Left lung (tissue), 10 donors: ENCODE results near the gene CRYGN. TPM values are rescaled to one million over a fixed set of nuclear protein-coding genes. Genes with fewer than 3 reads are reported as not detected.

Experiments
- ATAC-seq: fragments of 200-7000 bp; cut with Tn5 transposase; one replicate; pipeline ENCODE4 v1.9.1; 2020; ENCODE audit warnings: moderate library complexity
- DNase-seq, 4 donors: peaks; one replicate each; pipeline ENCODE4 v3.0.0-alpha.2; 2013 to 2020
- H3K27ac ChIP-seq, 2 donors: fragments of 200-600 bp; sonication (generic) in 1 of 2; one replicate each; pipeline versions ENCODE4 v1.5.0 to v1.8.0; 2020 to 2021
- H3K27me3 ChIP-seq, 2 donors: fragments of 200-600 bp; sonication (generic) in 1 of 2; one replicate each; pipeline versions ENCODE4 v1.5.0 to v1.8.0; 2020 to 2021
- H3K36me3 ChIP-seq, 2 donors: fragments of 200-600 bp; sonication (generic) in 1 of 2; one replicate each; pipeline versions ENCODE4 v1.5.0 to v1.8.0; 2020 to 2021
- H3K4me1 ChIP-seq, 2 donors: fragments of 200-600 bp; one replicate each; pipeline ENCODE4 v1.8.0; 2021
- H3K4me3 ChIP-seq, 2 donors: fragments of 200-600 bp; sonication (generic) in 1 of 2; one replicate each; pipeline versions ENCODE4 v1.5.0 to v1.8.0; 2020 to 2021; ENCODE audit warnings: mild to moderate bottlenecking in 1 of 2
- H3K9me3 ChIP-seq, 2 donors: fragments of 200-600 bp; sonication (generic) in 1 of 2; one replicate each; pipeline versions ENCODE4 v1.5.0 to v1.8.0; 2020 to 2021
- intact Hi-C, 2 donors: fragments of 100-400 bp; cut with DNase I; formaldehyde crosslinking; loops; one replicate each; pipeline versions ENCODE4 v1.11.2 to v1.14.2; 2022
- polyA plus RNA-seq, 6 donors: library from polyadenylated mRNA; unstranded; fragments of 120-200 nt; gene quantifications; one replicate each; pipeline ENCODE4 v1.2.1, GENCODE V29; 2013; ENCODE audit not compliant: insufficient read length in 6 of 6
- total RNA-seq, 2 donors: library from RNA; stranded (reverse); fragmentation: NEBNext Ultra II Directional; extraction: Animal tissue kit (Norgen Biotek cat#: 25700); gene quantifications; one replicate each; pipeline ENCODE4 v1.2.1, GENCODE V29; 2021
- TF ChIP-seq, protein P1 (sequence below), 2 donors: fragments of 200-600 bp; sonication (generic) in 1 of 2; IDR thresholded peaks; one replicate each; pipeline versions ENCODE4 v1.5.0 to v1.8.0; 2021; ENCODE audit warnings: antibody characterized with exemption in 2 of 2
- donor health status: DM: no; HTN: yes; CAD: no.
- donor health status: DM: no; HTN: no; CAD: no.

The CRYGN gene
- total and polyA plus RNA-seq, 8 donors, result 0.34 to 0.75 (median 0.56) TPM; not detected in 2

DNA sequence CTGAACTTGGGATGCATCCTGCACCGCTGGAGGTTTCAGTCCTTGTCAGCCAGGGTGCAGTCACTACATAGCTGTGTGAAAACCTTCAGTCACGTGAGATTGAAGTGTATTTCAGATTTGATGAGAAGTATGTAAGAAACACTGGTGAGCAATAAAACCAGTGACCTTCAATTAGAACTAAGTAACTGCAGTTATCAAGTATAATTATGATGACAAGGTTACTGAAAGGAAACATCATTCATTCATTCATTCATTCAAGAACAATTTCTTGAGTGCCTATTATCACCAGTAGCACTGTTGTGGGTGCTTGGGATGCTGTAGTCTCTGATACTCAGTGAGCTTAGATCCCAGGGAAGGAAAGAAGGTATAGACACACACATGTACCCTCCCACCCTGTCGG, 46.1 kb upstream of the CRYGN start:
- no peak for DNase-seq
- no peak overlapping the region for H3K27ac ChIP-seq
- intact Hi-C loops, result no loop called here
- peaks cover 12 to 27% of the 10 kb centered on the region in 2 donors for H3K4me1 ChIP-seq
- H3K27me3 ChIP-seq, result no peaks in the 10 kb centered on the region
- no peak for ATAC-seq
- no peak overlapping the region for H3K4me3 ChIP-seq
- no peaks in the 10 kb centered on the region for H3K9me3 ChIP-seq
- TF ChIP-seq, protein P1, sequence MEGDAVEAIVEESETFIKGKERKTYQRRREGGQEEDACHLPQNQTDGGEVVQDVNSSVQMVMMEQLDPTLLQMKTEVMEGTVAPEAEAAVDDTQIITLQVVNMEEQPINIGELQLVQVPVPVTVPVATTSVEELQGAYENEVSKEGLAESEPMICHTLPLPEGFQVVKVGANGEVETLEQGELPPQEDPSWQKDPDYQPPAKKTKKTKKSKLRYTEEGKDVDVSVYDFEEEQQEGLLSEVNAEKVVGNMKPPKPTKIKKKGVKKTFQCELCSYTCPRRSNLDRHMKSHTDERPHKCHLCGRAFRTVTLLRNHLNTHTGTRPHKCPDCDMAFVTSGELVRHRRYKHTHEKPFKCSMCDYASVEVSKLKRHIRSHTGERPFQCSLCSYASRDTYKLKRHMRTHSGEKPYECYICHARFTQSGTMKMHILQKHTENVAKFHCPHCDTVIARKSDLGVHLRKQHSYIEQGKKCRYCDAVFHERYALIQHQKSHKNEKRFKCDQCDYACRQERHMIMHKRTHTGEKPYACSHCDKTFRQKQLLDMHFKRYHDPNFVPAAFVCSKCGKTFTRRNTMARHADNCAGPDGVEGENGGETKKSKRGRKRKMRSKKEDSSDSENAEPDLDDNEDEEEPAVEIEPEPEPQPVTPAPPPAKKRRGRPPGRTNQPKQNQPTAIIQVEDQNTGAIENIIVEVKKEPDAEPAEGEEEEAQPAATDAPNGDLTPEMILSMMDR (IDR thresholded peaks at IDR 0.05), result no peak
- peaks cover 0 to 72% of the 10 kb centered on the region in 2 donors for H3K36me3 ChIP-seq

DNA sequence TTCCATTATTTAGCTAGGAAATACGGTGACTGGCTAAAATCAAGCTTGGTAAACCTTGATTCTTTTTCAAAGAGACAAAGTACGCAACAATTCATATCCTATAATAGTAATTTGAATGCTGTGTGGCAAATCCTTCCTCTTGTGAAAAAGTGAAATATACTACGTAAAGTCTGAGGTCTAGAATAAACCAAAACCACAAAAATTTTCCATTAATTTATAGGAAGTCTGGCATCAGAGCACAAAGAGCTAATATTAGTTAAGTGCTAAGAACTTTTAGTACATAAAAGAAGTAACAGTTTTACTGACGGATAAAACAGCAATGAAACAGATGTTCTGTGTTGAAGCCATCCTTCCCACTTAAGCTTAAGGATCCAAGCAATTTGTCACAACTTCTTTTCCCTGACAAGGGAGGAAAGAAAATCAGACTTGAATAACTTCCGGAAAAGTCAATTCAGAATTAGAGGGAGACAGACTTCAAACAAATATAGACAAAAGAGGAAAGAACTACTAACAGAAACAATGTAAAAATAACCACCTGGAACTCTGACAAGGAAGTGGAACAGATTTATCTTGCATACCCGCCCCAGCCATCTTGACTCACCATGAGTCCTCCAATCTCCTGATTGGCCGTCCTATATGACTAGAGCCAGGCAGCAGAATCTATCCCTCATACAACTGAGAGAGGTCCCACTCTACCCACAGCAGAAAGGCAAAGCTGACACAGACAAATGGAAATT, 45.2 kb upstream of the CRYGN start:
- H3K27ac ChIP-seq, result peak overlapping the region in 1 of 2 donors; percentile 19
- no peaks in the 10 kb centered on the region for H3K9me3 ChIP-seq

DNA sequence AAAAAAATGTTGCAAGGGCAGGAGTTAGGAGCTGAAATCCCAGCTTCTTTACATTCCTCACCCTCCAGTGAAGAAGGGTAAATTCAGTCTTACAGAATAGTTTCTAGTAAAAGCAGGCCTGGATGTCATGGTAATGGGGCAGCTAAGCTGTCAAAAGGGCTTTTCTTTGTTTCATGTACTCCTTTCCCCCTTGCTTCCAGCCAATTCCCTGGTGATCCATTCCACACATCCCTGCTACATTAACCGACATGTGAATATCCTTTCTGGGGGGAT, 43.7 kb upstream of the CRYGN start:
- TF ChIP-seq, protein P1 (IDR thresholded peaks at IDR 0.05), result no peak
- intact Hi-C loops, result no loop called here

More for the DNA sequence above, 45.2 kb upstream of the CRYGN start:
- TF ChIP-seq, protein P1 (IDR thresholded peaks at IDR 0.05), result no peak
- peaks cover 12 to 22% of the 10 kb centered on the region in 2 donors for H3K4me1 ChIP-seq
- no peaks in the 10 kb centered on the region for H3K27me3 ChIP-seq
- intact Hi-C loops, result no loop called here
- no peak overlapping the region for H3K4me3 ChIP-seq
- DNase-seq (no peak), ATAC-seq (peak; percentile 59)
- H3K36me3 ChIP-seq, result peaks cover 0 to 65% of the 10 kb centered on the region in 2 donors

DNA sequence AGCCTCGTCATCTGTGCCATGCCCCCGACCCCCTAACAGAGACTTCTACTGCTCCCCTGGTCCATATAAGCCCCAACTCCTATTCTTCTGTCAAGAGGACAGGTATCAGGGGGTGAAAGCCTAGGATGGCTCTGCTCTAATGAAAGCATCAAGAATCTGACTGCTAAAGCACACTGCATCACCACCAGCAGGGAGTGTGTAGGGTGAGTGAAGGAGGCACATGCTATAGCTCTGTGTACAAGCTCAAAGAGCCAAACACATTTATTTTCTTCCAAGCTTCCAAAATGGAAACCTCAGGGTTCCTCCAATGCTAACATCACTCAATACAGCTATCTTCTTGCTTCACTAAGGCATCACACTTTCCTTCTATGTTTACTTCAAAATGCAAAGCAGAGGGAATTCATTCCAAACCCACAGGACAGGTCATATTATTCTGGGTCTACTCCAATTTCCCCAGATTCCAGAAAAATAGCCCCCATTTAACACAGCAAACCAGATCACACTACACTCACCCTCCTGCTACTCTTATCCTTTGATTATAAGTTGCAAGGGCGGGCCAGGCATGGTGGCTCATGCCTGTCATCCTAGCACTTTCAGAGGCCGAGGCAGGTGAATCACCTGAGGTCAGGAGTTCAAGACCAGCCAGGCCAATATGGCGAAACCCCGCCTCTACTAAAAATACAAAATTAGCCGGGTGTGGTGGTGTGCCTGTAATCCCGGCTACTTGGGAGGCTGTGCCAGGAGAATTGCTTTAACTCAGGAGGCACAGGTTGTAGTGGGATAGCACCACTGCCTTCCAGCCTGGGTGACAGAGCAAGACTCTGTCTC, 43.2 kb upstream of the CRYGN start:
- Histone ChIP-seq H3K9me3 (no peaks in the 10 kb centered on the region), H3K27ac (no peak overlapping the region), H3K36me3 (peaks cover 0 to 50% of the 10 kb centered on the region in 2 donors), H3K4me3 (no peak overlapping the region), H3K4me1 (peaks cover 12 to 16% of the 10 kb centered on the region in 2 donors), H3K27me3 (no peaks in the 10 kb centered on the region)
- TF ChIP-seq, protein P1 (IDR thresholded peaks at IDR 0.05), result no peak
- intact Hi-C loops, result no loop called here
- DNase-seq, result no peak
- no peak for ATAC-seq

More for the DNA sequence above, 43.7 kb upstream of the CRYGN start:
- Histone ChIP-seq H3K4me1 (peaks cover 12 to 17% of the 10 kb centered on the region in 2 donors), H3K27ac (no peak overlapping the region), H3K36me3 (peaks cover 0 to 54% of the 10 kb centered on the region in 2 donors), H3K4me3 (no peak overlapping the region), H3K9me3 (no peaks in the 10 kb centered on the region), H3K27me3 (no peaks in the 10 kb centered on the region)
- no peak for ATAC-seq
- DNase-seq, result no peak
